HepG2 (cell line): Measurements from ENCODE around the gene ATG4B. TPM values are rescaled to one million over a fixed set of nuclear protein-coding genes. Genes with fewer than 3 reads are reported as not detected.
A peak's percentile ranks its signal among the peaks of the same experiment; 100 is the strongest.

ENCODE experiments used
- BORCS8-MEF2B ChIP-seq: sonication (generic); formaldehyde crosslinking; IDR thresholded peaks from 2 replicates; pipeline ENCODE4 v1.8.0; 2022; ENCODE audit warnings: mild to moderate bottlenecking, missing genetic modification reagents
- CBFB ChIP-seq: sonication (generic); formaldehyde crosslinking; IDR thresholded peaks from 2 replicates; pipeline ENCODE4 v1.4.0; 2020; ENCODE audit warnings: missing genetic modification reagents
- CBX1 ChIP-seq: IDR thresholded peaks from one replicate; pipeline ENCODE4 v1.6.1; 2016; ENCODE audit warnings: antibody characterized with exemption, low read depth
- CREM ChIP-seq, 2 experiments: sonication (generic) in 1 of 2; formaldehyde crosslinking in 1 of 2; IDR thresholded peaks; 2 replicates each; pipeline versions ENCODE4 v1.4.0 to v1.6.1; 2016 to 2020; ENCODE audit warnings: antibody characterized with exemption in 1 of 2, mild to moderate bottlenecking in 1 of 2, missing genetic modification reagents in 1 of 2
- HNRNPK ChIP-seq: fragments of 200-400 bp; formaldehyde crosslinking; IDR thresholded peaks from 2 replicates; pipeline ENCODE4 v1.6.1; 2018; ENCODE audit warnings: low read length, low read depth, moderate library complexity, mild to moderate bottlenecking; ENCODE audit not compliant: poor library complexity, severe bottlenecking
- KAT8 ChIP-seq: IDR thresholded peaks from 2 replicates; pipeline ENCODE4 v1.6.1; 2016; ENCODE audit warnings: missing genetic modification reagents, missing compliant biosample characterization
- NPAS2 ChIP-seq: sonication (generic); formaldehyde crosslinking; IDR thresholded peaks from 2 replicates; pipeline ENCODE4 v1.8.0; 2022; ENCODE audit warnings: mild to moderate bottlenecking, missing genetic modification reagents, borderline replicate concordance
- RAD51 ChIP-seq: fragments of 450-650 bp; IDR thresholded peaks from 2 replicates; pipeline ENCODE4 v1.6.1; 2016; ENCODE audit warnings: borderline replicate concordance
- RXRB ChIP-seq: IDR thresholded peaks from 2 replicates; pipeline ENCODE4 v1.6.1; 2016; ENCODE audit warnings: borderline replicate concordance, missing genetic modification reagents, missing compliant biosample characterization
- SMAD1 ChIP-seq: sonication (generic); formaldehyde crosslinking; IDR thresholded peaks from 2 replicates; pipeline ENCODE4 v1.4.0; 2020; ENCODE audit warnings: missing genetic modification reagents, low read depth, mild to moderate bottlenecking, borderline replicate concordance
- SMARCC2 ChIP-seq: fragments of 450-650 bp; IDR thresholded peaks from 2 replicates; pipeline ENCODE4 v1.6.1; 2017; ENCODE audit warnings: antibody characterized with exemption, mild to moderate bottlenecking
- TBL1XR1 ChIP-seq: fragments of 150-350 bp; IDR thresholded peaks from 2 replicates; pipeline ENCODE4 v1.6.1; 2014; ENCODE audit warnings: borderline replicate concordance, low read length; ENCODE audit not compliant: partially characterized antibody
- TFE3 ChIP-seq: IDR thresholded peaks from 2 replicates; pipeline ENCODE4 v1.6.1; 2016
- ZBTB26 ChIP-seq: IDR thresholded peaks from 2 replicates; pipeline ENCODE4 v1.6.1; 2016; ENCODE audit warnings: missing compliant biosample characterization, missing genetic modification reagents, borderline replicate concordance
- ZNF256 ChIP-seq: sonication (generic); formaldehyde crosslinking; conservative IDR thresholded peaks from 2 replicates; pipeline ENCODE4 v1.4.0; 2020; ENCODE audit warnings: missing genetic modification reagents
- ZNF460 ChIP-seq: sonication (generic); formaldehyde crosslinking; IDR thresholded peaks from 2 replicates; pipeline ENCODE4 v1.5.1; 2020; ENCODE audit warnings: missing genetic modification reagents, mild to moderate bottlenecking, borderline replicate concordance
- ZNF503 ChIP-seq: sonication (generic); formaldehyde crosslinking; IDR thresholded peaks from 2 replicates; pipeline ENCODE4 v1.4.0; 2020; ENCODE audit warnings: missing genetic modification reagents
- ZNF558 ChIP-seq: sonication (generic); formaldehyde crosslinking; IDR thresholded peaks from 2 replicates; pipeline ENCODE4 v1.9.0; 2022; ENCODE audit warnings: mild to moderate bottlenecking, missing genetic modification reagents, borderline replicate concordance
- ZNF562 ChIP-seq: sonication (generic); formaldehyde crosslinking; IDR thresholded peaks from 2 replicates; pipeline ENCODE4 v1.8.0; 2022; ENCODE audit warnings: missing genetic modification reagents, borderline replicate concordance
- ZNF652 ChIP-seq: IDR thresholded peaks from 2 replicates; pipeline ENCODE4 v1.6.1; 2016; ENCODE audit warnings: low read depth, borderline replicate concordance
- polyA plus RNA-seq, 8 experiments: library from polyadenylated mRNA; depleted of rRNA in 3 of 8; stranded (reverse) in 7 of 8; unstranded in 1 of 8; fragments of >200 nt; fragmentation: Illumina TruSeq in 4 of 8; extraction: Trizol in 4 of 8; gene quantifications; 2 replicates each; pipeline versions ENCODE4 v1.2.1 to v1.2.3, GENCODE V29; 2011 to 2016; ENCODE audit warnings: low read depth in 4 of 8, missing spikeins in 1 of 8, mixed read lengths in 1 of 8; ENCODE audit not compliant: insufficient read depth in 1 of 8
- total RNA-seq, 5 experiments: library from RNA; depleted of rRNA; stranded (reverse); fragments of >200 nt; fragmentation: Illumina TruSeq; extraction: Trizol; gene quantifications; 2 replicates each; pipeline ENCODE4 v1.2.3, GENCODE V29; 2016; ENCODE audit warnings: low read depth in 1 of 5
- TF ChIP-seq, protein P1 (sequence below): sonication (generic); formaldehyde crosslinking; conservative IDR thresholded peaks from 2 replicates; pipeline ENCODE4 v1.4.0; 2020; ENCODE audit warnings: missing genetic modification reagents
- TF ChIP-seq, protein P2 (sequence below): IDR thresholded peaks from 2 replicates; pipeline ENCODE4 v1.6.1; 2012; ENCODE audit warnings: low read depth, low read length, improper control_type of control experiment

Gene ATG4B
- total and polyA plus RNA-seq, 2 of the 13 experiments (the other 11 are each of a cell fraction or from before 2014, with no cell fraction given), result 95.5 to 239 TPM

DNA sequence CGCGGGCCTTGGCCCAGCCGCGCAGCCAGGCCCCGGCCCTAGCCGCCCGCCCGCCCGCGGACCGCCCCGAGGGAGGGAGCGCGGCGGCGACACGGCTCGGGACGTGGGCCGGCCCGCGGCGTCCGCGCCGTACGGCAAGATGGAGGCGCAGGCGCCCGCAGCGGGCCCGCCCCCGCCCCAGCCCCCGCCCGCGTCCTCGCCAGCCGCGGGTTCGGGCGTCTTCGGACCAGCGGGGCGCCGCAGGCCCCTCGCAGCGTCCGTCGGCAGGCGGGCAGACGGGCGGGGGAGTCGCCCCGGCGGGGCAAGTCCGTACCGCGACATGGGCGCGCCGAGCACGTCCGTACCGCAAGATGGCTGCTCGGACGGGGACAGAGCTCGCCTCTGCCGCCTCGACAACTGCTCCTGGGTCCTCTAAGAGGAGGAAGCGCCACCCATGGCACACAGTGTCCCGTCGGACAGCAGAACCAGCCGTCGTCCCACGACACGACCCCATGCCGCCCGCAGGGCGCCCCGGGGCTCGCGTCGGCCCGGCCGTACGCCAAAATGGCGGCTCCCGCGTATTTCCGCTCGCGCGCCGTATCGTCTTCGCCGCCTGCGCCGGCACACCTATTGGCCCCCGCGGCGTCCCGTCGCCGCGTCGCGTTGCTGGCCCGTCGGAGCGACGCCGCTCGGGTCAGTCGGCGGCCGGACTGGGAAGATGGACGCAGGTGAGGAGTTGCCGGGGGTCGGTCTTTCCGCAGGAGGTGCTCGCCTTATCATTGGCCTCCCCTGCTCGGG, at the start of gene ATG4B, which contains the start of gene THAP4 (continued):
- TF ChIP-seq HNRNPK, result peak; percentile 79
- peak; percentile 87 for TF ChIP-seq CREM (IDR thresholded peaks at IDR 0.05)
- peak; percentile 91 for TF ChIP-seq CREM (CRISPR knock-in tag; IDR thresholded peaks at IDR 0.05)
- peak; percentile 75; the same call in 1 of the 2 replicates for TF ChIP-seq ZNF503 (CRISPR knock-in tag)
- no peak for TF ChIP-seq TBL1XR1
- peak; percentile 69; the same call in 1 of the 2 replicates for TF ChIP-seq RXRB
- no peak for TF ChIP-seq CBX1
- TF ChIP-seq NPAS2 (CRISPR knock-in tag), result no peak
- TF ChIP-seq SMAD1 (CRISPR knock-in tag), result peak; percentile 92; the same call in 1 of the 2 replicates
- TF ChIP-seq TFE3 (CRISPR knock-in tag), result peak; percentile 72
- no peak for TF ChIP-seq ZNF460 (CRISPR knock-in tag)
- TF ChIP-seq SMARCC2, result no peak
- 0 out of 2 replicates have a peak, but pooled peaks have one; percentile 39 for TF ChIP-seq ZNF256
- TF ChIP-seq ZNF562 (CRISPR knock-in tag), result no peak
- TF ChIP-seq, protein P1, sequence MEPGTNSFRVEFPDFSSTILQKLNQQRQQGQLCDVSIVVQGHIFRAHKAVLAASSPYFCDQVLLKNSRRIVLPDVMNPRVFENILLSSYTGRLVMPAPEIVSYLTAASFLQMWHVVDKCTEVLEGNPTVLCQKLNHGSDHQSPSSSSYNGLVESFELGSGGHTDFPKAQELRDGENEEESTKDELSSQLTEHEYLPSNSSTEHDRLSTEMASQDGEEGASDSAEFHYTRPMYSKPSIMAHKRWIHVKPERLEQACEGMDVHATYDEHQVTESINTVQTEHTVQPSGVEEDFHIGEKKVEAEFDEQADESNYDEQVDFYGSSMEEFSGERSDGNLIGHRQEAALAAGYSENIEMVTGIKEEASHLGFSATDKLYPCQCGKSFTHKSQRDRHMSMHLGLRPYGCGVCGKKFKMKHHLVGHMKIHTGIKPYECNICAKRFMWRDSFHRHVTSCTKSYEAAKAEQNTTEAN (CRISPR knock-in tag), result peak; percentile 5
- peak; percentile 93 for TF ChIP-seq CBFB (CRISPR knock-in tag)
- no peak for TF ChIP-seq RAD51
- peak; percentile 79; the same call in 1 of the 2 replicates for TF ChIP-seq ZBTB26
- TF ChIP-seq ZNF652 (CRISPR knock-in tag), result no peak
- TF ChIP-seq, protein P2, sequence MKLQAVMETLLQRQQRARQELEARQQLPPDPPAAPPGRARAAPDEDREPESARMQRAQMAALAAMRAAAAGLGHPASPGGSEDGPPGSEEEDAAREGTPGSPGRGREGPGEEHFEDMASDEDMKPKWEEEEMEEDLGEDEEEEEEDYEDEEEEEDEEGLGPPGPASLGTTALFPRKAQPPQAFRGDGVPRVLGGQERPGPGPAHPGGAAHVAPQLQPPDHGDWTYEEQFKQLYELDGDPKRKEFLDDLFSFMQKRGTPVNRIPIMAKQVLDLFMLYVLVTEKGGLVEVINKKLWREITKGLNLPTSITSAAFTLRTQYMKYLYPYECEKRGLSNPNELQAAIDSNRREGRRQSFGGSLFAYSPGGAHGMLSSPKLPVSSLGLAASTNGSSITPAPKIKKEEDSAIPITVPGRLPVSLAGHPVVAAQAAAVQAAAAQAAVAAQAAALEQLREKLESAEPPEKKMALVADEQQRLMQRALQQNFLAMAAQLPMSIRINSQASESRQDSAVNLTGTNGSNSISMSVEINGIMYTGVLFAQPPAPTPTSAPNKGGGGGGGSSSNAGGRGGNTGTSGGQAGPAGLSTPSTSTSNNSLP, result no peak
- peak; percentile 90 for TF ChIP-seq BORCS8-MEF2B (CRISPR knock-in tag)
- peak; percentile 95 for TF ChIP-seq KAT8
- peak; percentile 86; the same call in 1 of the 2 replicates for TF ChIP-seq ZNF558
